ENCODE results near the gene GUCA2A.

GUCA2A gene

DNA sequence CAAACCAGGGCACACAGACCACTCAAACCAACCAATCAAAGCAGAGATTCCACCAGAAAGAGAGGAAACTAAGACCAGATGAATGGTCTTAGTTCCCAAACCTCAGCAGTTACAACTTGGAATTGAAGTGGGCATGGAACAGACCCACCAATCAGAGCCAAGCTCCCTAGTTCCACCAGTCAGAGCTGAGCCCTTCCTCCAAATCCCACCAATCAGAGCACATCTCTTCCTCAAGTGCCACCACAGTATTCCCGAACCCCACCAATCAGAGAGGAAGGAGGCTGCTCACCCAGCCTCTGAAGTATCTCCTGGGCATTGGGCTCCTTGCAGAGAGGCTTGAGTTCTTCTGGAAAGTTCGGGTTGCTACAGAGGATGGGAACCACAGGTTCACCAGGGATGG lies 1.4 kb downstream of the GUCA2A start:
- no peak overlapping the region for H2AFZ ChIP-seq (ENCODE audit: low read depth)
- TF ChIP-seq, protein P1, sequence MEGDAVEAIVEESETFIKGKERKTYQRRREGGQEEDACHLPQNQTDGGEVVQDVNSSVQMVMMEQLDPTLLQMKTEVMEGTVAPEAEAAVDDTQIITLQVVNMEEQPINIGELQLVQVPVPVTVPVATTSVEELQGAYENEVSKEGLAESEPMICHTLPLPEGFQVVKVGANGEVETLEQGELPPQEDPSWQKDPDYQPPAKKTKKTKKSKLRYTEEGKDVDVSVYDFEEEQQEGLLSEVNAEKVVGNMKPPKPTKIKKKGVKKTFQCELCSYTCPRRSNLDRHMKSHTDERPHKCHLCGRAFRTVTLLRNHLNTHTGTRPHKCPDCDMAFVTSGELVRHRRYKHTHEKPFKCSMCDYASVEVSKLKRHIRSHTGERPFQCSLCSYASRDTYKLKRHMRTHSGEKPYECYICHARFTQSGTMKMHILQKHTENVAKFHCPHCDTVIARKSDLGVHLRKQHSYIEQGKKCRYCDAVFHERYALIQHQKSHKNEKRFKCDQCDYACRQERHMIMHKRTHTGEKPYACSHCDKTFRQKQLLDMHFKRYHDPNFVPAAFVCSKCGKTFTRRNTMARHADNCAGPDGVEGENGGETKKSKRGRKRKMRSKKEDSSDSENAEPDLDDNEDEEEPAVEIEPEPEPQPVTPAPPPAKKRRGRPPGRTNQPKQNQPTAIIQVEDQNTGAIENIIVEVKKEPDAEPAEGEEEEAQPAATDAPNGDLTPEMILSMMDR (conservative IDR thresholded peaks at IDR 0.05; ENCODE audit: low read depth, low read length) = no peak
- H3K9ac ChIP-seq = no peak overlapping the region
- no peak overlapping the region for H3K4me2 ChIP-seq
- H3K4me3 ChIP-seq (IDR thresholded peaks at IDR 0.05; ENCODE audit: insufficient read depth, low read depth, low read length) = no peak overlapping the region
- no peaks in the 10 kb centered on the region for H3K4me1 ChIP-seq (ENCODE audit: low read depth, poor library complexity, severe bottlenecking)
- H3K36me3 ChIP-seq (ENCODE audit: insufficient read depth) = no peaks in the 10 kb centered on the region
- no peaks in the 10 kb centered on the region for H3K27me3 ChIP-seq (ENCODE audit: insufficient read depth, low read depth)
- H3K79me2 ChIP-seq (ENCODE audit: insufficient read depth, low read depth) = no peaks in the 10 kb centered on the region
- no peak overlapping the region for H3K27ac ChIP-seq
- H4K20me1 ChIP-seq (ENCODE audit: insufficient read depth) = no peaks in the 10 kb centered on the region

DNA sequence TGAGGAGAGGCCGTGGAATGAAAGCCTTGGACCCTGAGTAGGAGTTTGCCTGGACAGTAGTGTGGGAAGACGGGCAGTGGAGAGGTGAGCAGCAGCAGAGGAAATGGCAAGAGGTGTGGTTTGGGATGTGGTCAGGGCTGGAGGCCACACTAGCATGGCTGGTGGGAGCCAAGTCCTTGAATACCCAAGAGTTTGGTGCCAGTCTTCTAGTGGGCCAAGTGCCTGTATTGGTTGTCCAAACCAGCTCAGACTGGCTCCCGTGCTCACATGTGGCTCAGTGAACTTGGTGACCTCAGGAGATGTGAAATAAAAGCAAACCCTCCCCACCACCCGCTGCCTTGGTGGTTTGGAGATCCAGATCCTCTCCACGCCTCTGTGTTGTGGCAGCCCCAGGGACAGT lies 2.4 kb downstream of the GUCA2A start:
- Histone ChIP-seq H3K4me1 (ENCODE audit: low read depth, poor library complexity, severe bottlenecking) (no peaks in the 10 kb centered on the region), H3K36me3 (ENCODE audit: insufficient read depth) (no peaks in the 10 kb centered on the region), H3K79me2 (ENCODE audit: insufficient read depth, low read depth) (no peaks in the 10 kb centered on the region), H3K9ac (no peak overlapping the region), H2AFZ (ENCODE audit: low read depth) (no peak overlapping the region), H3K27me3 (ENCODE audit: insufficient read depth, low read depth) (no peaks in the 10 kb centered on the region), H3K4me3 (IDR thresholded peaks at IDR 0.05; ENCODE audit: insufficient read depth, low read depth, low read length) (no peak overlapping the region), H4K20me1 (ENCODE audit: insufficient read depth) (no peaks in the 10 kb centered on the region), H3K27ac (no peak overlapping the region), H3K4me2 (no peak overlapping the region)
- TF ChIP-seq, protein P1 (conservative IDR thresholded peaks at IDR 0.05; ENCODE audit: low read depth, low read length) = no peak

DNA sequence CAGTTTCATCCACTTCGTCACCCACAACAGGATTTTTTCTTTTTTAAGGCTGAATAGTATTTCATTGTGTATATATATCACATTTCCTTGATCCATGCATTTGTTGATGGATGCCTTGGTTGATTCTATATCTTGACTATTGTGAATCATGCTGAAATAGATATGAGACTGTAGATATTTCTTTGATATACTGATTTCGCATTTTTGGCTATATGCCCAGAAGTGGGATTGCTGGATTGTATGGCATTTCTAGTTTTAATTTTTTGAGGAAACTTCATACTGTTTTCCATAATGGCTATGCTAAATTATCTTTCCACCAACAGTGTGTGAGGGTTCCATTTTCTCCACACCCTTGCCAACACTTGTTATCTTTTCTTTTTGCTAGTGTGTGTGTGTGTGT lies 6.4 kb downstream of the GUCA2A start:
- Histone ChIP-seq H3K4me2 (no peak overlapping the region), H3K4me1 (ENCODE audit: low read depth, poor library complexity, severe bottlenecking) (no peaks in the 10 kb centered on the region), H2AFZ (ENCODE audit: low read depth) (no peak overlapping the region), H3K27ac (no peak overlapping the region), H3K79me2 (ENCODE audit: insufficient read depth, low read depth) (no peaks in the 10 kb centered on the region), H3K4me3 (IDR thresholded peaks at IDR 0.05; ENCODE audit: insufficient read depth, low read depth, low read length) (no peak overlapping the region), H3K27me3 (ENCODE audit: insufficient read depth, low read depth) (no peaks in the 10 kb centered on the region), H4K20me1 (ENCODE audit: insufficient read depth) (no peaks in the 10 kb centered on the region), H3K36me3 (ENCODE audit: insufficient read depth) (no peaks in the 10 kb centered on the region), H3K9ac (no peak overlapping the region)
- TF ChIP-seq, protein P1 (conservative IDR thresholded peaks at IDR 0.05; ENCODE audit: low read depth, low read length) = no peak

DNA sequence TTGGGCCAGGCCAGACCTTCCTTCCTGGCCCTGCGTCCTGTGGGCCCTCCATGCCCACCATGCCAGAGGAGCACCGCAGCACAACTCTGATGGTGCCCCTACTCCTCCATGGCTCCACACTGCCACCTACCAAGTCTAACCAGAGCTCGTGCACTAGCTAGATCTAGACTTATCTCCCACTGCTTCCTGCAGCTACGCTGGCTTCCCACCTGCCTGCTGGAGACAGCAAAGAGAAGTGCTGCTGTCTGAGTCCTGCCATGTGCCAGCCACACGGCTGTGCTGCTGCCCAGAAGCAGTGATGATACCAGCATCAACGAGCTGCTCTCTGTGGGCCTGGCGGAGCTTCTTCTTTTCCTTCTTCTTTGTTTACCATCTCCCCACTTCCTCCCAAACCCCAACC lies 6.9 kb downstream of the GUCA2A start:
- TF ChIP-seq, protein P1 (conservative IDR thresholded peaks at IDR 0.05; ENCODE audit: low read depth, low read length) = no peak

More for the DNA sequence above, 6.9 kb downstream of the GUCA2A start:
- no peak overlapping the region for H3K4me3 ChIP-seq (IDR thresholded peaks at IDR 0.05; ENCODE audit: insufficient read depth, low read depth, low read length)
- H4K20me1 ChIP-seq (ENCODE audit: insufficient read depth) = no peaks in the 10 kb centered on the region
- H3K79me2 ChIP-seq (ENCODE audit: insufficient read depth, low read depth) = no peaks in the 10 kb centered on the region
- H3K4me1 ChIP-seq (ENCODE audit: low read depth, poor library complexity, severe bottlenecking) = no peaks in the 10 kb centered on the region
- H3K36me3 ChIP-seq (ENCODE audit: insufficient read depth) = no peaks in the 10 kb centered on the region
- H3K27ac ChIP-seq = no peak overlapping the region
- no peak overlapping the region for H3K4me2 ChIP-seq
- H3K27me3 ChIP-seq (ENCODE audit: insufficient read depth, low read depth) = no peaks in the 10 kb centered on the region
- H3K9ac ChIP-seq = no peak overlapping the region
- no peak overlapping the region for H2AFZ ChIP-seq (ENCODE audit: low read depth)
